ENCODE measurements around the gene PPP2R5C. TPM values are rescaled to one million over a fixed set of nuclear protein-coding genes. Genes with fewer than 3 reads are reported as not detected.

Gene PPP2R5C
- total RNA-seq, 1 experiment from 2014 or later: 93.0 TPM

DNA sequence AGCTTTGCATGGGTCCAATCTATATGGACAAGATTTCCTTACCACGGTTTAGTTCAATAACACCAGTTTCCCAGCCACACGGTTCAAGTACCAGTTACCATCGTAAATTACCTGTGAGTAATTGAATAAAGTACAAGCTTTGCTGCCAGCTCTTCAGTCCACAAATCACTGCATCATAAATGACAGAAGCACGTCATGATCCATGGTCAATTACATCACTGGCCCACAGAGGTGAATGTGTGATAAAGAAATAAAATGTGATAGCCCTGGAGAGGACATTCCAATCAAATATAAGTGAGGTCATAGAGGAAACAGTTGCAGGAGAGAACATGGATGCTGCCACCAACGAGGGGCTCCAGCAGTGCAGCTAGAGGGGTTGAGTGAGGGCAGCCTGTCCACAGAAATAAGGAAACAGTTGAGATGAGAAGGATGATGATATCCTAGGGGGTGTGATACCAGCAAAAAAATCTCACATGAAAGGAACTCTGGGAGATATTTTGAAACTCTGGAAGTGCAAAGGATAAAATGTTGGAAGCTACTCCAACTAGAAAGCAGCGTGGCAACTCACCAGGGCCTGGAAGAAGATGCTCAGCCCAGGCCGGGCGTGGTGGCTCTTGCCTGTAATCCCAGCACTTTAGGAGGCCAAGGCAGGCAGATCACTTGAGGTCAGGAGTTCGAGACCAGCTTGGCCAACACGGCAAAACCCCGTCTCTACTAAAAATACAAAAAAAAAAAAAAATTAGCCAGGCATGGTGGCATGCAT lies 197.1 kb downstream of the PPP2R5C start:
- no peak overlapping the region for H2BK20ac ChIP-seq (ENCODE audit: low read depth, low read length, poor library complexity, severe bottlenecking)
- no peak overlapping the region for H2AK5ac ChIP-seq (ENCODE audit: insufficient read length, low read length)
- H3K23ac ChIP-seq (ENCODE audit: insufficient read length, low read depth, low read length): no peak overlapping the region
- no peak overlapping the region for H3K9ac ChIP-seq (ENCODE audit: extremely low read depth, insufficient read length, low read length)
- H4K91ac ChIP-seq (ENCODE audit: insufficient read length, low read depth, low read length): no peak overlapping the region
- H4K5ac ChIP-seq (ENCODE audit: insufficient read length, low read depth, low read length): no peak overlapping the region
- H3K4me2 ChIP-seq (ENCODE audit: insufficient read depth, insufficient read length, low read length): no peak overlapping the region
- H2BK120ac ChIP-seq (ENCODE audit: low read depth, low read length, poor library complexity, severe bottlenecking): no peak overlapping the region
- no peak overlapping the region for H3K14ac ChIP-seq (ENCODE audit: insufficient read depth, low read length)
- no peak overlapping the region for H3K27ac ChIP-seq (ENCODE audit: insufficient read length, low read depth, low read length)
- no peak overlapping the region for H2BK5ac ChIP-seq (ENCODE audit: insufficient read length, low read length)
- no peak overlapping the region for H3K56ac ChIP-seq (ENCODE audit: insufficient read length, low read depth, low read length)
- no peak overlapping the region for H3K4ac ChIP-seq (ENCODE audit: low read depth, low read length)
- H3K79me2 ChIP-seq (ENCODE audit: insufficient read depth, low read length): no peaks in the 10 kb centered on the region
- Mint-ChIP-seq H3K9me3 (no peaks in the 10 kb centered on the region; a peak in 1 of 5 replicates), H3K27me3 (ENCODE audit: low read depth) (peaks cover 37% of the 10 kb centered on the region), H3K36me3 (ENCODE audit: insufficient read depth in 1 of 3, low read depth in 3 of 3) (no peaks in the 10 kb centered on the region), H3K27ac (no peak overlapping the region), H3K4me3 (no peak overlapping the region), H3K4me1 (peaks cover 7 to 12% of the 10 kb centered on the region in 2 experiments)
- H2BK15ac ChIP-seq (ENCODE audit: low read depth, low read length): no peak overlapping the region
- no peak overlapping the region for H3T11ph ChIP-seq (ENCODE audit: low read length)
- TF ChIP-seq, protein P1, sequence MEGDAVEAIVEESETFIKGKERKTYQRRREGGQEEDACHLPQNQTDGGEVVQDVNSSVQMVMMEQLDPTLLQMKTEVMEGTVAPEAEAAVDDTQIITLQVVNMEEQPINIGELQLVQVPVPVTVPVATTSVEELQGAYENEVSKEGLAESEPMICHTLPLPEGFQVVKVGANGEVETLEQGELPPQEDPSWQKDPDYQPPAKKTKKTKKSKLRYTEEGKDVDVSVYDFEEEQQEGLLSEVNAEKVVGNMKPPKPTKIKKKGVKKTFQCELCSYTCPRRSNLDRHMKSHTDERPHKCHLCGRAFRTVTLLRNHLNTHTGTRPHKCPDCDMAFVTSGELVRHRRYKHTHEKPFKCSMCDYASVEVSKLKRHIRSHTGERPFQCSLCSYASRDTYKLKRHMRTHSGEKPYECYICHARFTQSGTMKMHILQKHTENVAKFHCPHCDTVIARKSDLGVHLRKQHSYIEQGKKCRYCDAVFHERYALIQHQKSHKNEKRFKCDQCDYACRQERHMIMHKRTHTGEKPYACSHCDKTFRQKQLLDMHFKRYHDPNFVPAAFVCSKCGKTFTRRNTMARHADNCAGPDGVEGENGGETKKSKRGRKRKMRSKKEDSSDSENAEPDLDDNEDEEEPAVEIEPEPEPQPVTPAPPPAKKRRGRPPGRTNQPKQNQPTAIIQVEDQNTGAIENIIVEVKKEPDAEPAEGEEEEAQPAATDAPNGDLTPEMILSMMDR (conservative IDR thresholded peaks at IDR 0.05): no peak
- no peaks in the 10 kb centered on the region for H3K79me1 ChIP-seq (ENCODE audit: insufficient read depth, low read depth, low read length, poor library complexity, severe bottlenecking)
- no peak overlapping the region for H4K8ac ChIP-seq (replicated peaks; ENCODE audit: insufficient read length, low read depth, low read length)
- no peak overlapping the region for H2BK12ac ChIP-seq (ENCODE audit: insufficient read length, low read depth, low read length)
- no peaks in the 10 kb centered on the region for H3K9me3 ChIP-seq (ENCODE audit: control insufficient read depth, low read depth, low read length)
- no peaks in the 10 kb centered on the region for H4K20me1 ChIP-seq (ENCODE audit: control insufficient read depth, insufficient read depth, insufficient read length)
- no peak for DNase-seq
- H3K27me3 ChIP-seq (ENCODE audit: insufficient read depth, low read length): peaks cover 3% of the 10 kb centered on the region; the same call in 1 of the 2 replicates
- H3K23me2 ChIP-seq (ENCODE audit: insufficient read length, low read depth, low read length, poor library complexity, severe bottlenecking): no peaks in the 10 kb centered on the region
- H3K4me1 ChIP-seq (ENCODE audit: insufficient read depth, low read length): no peaks in the 10 kb centered on the region
- H3K18ac ChIP-seq (ENCODE audit: insufficient read length, low read depth, low read length): no peak overlapping the region
- no CpG with 5 or more reads among the region's 11 CpGs for WGBS (ENCODE audit: extremely low coverage, insufficient read length, low lambda C conversion rate)
- H2AFZ ChIP-seq (ENCODE audit: low read length): no peak overlapping the region
